ENCODE results near the gene PAQR9.

PAQR9 gene

DNA sequence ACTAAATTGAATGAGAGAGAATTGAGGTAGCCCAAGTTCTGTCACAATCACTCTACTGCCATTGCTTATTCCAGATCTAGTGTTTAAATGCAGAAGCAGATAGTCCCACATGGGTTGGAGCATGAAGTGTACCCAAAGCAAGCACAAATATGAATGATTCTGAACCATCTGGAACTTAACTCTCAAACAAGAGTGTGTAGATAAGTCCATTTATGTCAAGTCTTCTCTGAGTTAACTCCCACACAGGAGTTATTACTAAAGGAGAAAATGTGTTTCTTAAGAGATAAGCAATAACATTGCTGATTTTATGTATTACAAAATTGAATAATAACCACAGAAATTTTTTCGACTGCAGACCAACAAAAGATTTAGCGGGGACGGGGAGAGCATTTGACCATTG, 33.6 kb downstream of the PAQR9 start:
- Histone ChIP-seq H3K27ac (no peak overlapping the region), H3K4me3 (no peak overlapping the region)

DNA sequence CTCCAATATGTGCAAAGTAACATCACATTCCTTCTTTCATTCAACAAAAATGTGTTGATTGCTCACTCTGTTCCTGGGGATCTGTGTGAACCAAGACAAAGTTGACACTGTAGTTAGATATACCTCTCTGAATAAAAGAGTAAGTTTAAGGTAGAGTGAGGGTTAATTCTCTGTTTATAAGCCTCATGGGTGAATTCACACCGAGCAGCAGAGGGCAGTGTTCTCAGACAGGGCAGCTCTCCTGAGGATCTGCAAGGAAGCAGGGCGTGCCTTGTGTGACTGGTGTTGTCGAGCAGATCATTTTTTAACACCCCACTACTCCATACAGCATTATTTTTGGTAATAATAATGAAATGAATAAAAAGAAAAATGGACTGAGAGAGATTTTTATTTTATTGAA, 34.4 kb downstream of the PAQR9 start:
- H3K27ac ChIP-seq = no peak overlapping the region
- no peak overlapping the region for H3K4me3 ChIP-seq

DNA sequence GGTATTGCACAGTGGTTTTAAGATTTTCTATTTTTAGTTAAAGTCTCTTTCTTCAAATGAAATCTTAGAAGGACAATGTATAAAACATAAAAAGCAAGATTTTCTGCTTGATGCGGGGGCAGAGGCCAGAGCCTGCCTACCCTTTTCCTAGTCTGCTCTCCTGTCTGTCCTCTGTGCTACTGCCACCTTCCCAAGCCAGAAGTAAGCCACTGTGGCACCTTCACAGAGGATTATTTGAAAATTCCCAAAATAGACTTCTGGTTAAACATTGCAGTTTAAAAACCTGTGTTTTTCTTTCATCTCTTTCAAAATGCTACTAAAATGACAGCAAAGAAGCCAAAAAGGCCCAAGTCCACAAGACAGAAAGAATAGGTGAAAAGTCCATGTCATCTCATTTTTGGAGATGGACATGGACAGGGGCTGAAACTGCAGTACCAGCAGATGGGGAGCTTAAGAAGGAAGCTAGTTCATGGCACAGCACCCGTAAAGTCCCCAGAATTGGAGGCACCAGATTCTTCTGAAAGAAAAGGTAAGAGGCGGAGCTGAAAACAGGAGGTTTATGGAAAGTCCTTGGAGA, 37.0 kb downstream of the PAQR9 start:
- no peak overlapping the region for H3K4me3 ChIP-seq
- H3K27ac ChIP-seq = no peak overlapping the region

GRCh38 chr3:142925140-142925539, 38.3 kb downstream of the PAQR9 start:
- H3K27ac ChIP-seq = no peak overlapping the region
- no peak overlapping the region for H3K4me3 ChIP-seq

DNA sequence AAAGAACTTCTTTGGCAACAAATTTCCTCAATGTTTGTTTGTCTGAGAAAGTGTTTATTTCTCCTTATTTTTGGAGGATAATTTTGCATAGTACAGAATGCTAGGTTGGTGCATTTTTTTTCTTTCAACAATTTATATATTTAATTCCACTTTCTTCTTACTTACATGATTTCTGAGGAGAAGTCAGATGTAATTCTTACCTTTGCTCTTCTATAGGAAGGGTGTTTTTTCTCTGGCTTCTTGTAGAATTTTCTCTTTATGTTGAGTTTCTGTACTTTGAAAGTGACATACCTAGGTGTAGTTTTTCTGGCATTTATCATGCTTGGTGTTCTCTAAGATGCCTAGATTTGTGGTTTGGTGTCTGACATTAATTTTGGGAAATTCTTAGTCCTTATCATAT, 39.8 kb downstream of the PAQR9 start:
- Histone ChIP-seq H3K4me3 (no peak overlapping the region), H3K27ac (no peak overlapping the region)

GRCh38 chr3:142916605-142917004, 46.9 kb downstream of the PAQR9 start:
- no peak overlapping the region for H3K4me3 ChIP-seq
- H3K27ac ChIP-seq = no peak overlapping the region

DNA sequence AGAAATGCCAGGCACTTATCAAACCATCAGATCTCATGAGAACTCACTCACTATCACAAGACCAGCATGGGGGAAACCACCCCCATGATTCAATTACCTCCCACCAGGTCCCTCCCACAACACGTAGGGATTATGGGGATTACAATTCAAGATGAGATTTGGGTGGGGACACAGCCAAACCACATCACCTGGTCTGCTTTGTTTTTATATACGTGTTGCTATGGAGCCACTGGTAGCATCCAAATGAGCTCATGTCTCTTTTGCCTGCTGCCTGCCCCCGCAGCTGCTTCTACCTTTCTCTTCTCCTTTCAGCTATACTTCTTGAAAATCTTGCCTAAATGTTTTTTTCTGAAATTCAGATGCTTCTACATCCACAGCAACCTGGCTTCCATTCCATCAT, 47.8 kb downstream of the PAQR9 start:
- Histone ChIP-seq H3K27ac (no peak overlapping the region), H3K4me3 (no peak overlapping the region)

DNA sequence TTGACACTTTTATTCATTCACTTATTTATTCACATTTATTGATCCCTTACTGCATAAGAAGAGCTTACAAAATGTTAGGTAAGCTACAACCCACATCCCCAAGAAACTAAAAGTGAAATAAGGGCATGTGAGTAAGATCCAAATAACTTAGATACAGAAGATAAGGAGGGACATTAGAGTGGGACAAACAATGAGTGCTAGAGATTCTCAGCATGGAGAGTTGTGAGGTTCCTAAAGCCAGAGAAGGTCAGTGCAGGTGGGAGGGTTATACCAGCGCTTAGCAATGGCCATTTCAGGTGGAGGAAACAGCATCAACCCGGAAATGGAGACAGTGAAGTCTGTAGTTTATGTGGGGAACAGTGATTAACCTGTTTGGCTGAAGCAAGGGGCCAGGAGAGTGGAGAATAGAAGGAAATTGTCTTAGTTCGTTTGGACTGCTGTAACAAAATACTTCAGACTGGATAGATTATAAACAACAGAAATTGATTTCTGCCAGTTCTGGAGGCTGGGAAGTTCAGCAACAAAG, 49.1 kb downstream of the PAQR9 start:
- Histone ChIP-seq H3K27ac (no peak overlapping the region), H3K4me3 (no peak overlapping the region)

DNA sequence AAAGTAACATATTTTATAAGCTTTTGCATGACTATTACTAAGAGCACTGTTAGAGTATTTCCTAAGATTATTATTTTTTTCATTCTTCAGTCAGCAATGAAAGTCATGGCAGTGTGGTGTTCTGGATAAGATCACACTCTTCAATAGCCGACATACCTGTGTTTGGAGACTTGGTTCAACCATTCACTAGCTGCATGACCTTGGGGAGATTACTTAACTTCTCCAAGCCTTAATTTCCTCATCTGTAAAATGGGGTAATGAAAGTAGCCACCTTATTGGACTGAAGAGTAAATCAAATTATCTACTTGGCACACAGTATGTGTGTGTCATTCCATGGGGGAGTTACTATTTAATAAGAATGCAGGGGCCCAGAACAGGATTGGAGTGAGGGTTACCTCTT, 50.0 kb downstream of the PAQR9 start:
- Histone ChIP-seq H3K27ac (no peak overlapping the region), H3K4me3 (no peak overlapping the region)

DNA sequence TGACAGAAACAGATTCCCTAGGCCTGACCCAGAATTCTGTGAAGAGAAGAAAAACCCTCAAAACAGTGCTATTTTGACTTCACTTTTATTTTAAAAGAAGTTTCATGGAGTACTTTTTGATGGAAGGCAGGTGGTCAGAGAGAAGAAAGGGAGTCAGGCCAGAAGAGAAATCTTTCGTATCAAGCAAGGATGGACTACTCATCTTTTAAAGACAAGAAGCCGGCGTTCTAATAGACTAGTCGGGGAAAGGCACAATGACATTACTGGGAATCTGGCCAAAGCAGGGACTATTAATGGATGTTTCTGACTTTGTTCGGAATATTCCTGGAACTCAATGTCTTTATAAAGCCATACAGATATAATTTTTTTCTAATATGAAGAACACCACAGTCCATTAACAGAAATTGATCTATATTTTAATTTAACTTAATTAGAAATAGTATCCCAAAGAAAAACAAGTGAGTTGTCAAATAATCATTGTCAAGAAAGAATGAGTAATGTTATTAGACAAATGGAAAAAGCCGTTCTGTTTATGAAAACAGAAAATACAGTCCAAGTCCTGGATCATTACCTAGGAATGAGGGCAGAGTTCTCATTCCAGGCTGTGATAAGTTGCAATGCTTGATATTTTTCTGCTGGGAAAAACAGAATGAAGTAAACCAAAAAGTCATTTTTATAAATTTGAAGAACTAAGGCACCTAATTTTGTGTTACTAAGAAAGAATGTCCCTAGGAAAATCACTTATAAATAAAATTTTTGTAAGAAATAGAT, 50.9 kb downstream of the PAQR9 start:
- Histone ChIP-seq H3K4me3 (no peak overlapping the region), H3K27ac (no peak overlapping the region)
